Smooth muscle cell (in vitro differentiated cells): ENCODE data around the gene SUPT4H1. TPM values are rescaled to one million over a fixed set of nuclear protein-coding genes. Genes with fewer than 3 reads are reported as not detected.
A peak's percentile ranks its signal among the peaks of the same experiment; 100 is the strongest.

Experiments used
- DNase-seq: peaks from one replicate; lab custom pipeline; 2025; ENCODE audit not compliant: unreplicated experiment; lab: John Stamatoyannopoulos, UW
- H2AFZ ChIP-seq: fragments of 200-600 bp; sonication (generic); 2 replicates; pipeline ENCODE4 v1.6.0; 2016; ENCODE audit warnings: antibody characterized with exemption, low read depth, mild to moderate bottlenecking
- H3F3A ChIP-seq: fragments of 200-600 bp; sonication (generic); 2 replicates; pipeline ENCODE4 v1.6.0; 2017; ENCODE audit warnings: antibody characterized with exemption, low read depth
- H3K27ac ChIP-seq: fragments of 200-600 bp; sonication (generic); 2 replicates; pipeline ENCODE4 v1.5.1; 2016; ENCODE audit warnings: low read depth, mild to moderate bottlenecking
- H3K27me3 ChIP-seq: fragments of 200-600 bp; sonication (generic); 2 replicates; pipeline ENCODE4 v1.6.1; 2016; ENCODE audit warnings: low read depth, mild to moderate bottlenecking
- H3K36me3 ChIP-seq: fragments of 200-600 bp; sonication (generic); 2 replicates; pipeline ENCODE4 v1.5.1; 2016; ENCODE audit warnings: low read depth
- H3K4me1 ChIP-seq: fragments of 200-600 bp; sonication (generic); 2 replicates; pipeline ENCODE4 v1.5.1; 2016; ENCODE audit warnings: low read depth
- H3K4me2 ChIP-seq: fragments of 200-600 bp; sonication (generic); 2 replicates; pipeline ENCODE4 v1.6.0; 2016; ENCODE audit warnings: mild to moderate bottlenecking
- H3K4me3 ChIP-seq: fragments of 200-600 bp; sonication (generic); 2 replicates; pipeline ENCODE4 v1.5.1; 2016; ENCODE audit warnings: mild to moderate bottlenecking
- H3K79me2 ChIP-seq: fragments of 200-600 bp; sonication (generic); 2 replicates; pipeline ENCODE4 v1.6.0; 2016; ENCODE audit warnings: low read depth, mild to moderate bottlenecking
- H3K9ac ChIP-seq: fragments of 200-600 bp; sonication (generic); 2 replicates; pipeline ENCODE4 v1.6.0; 2016; ENCODE audit warnings: low read depth
- H3K9me3 ChIP-seq: fragments of 200-600 bp; sonication (generic); replicated peaks from 2 replicates; pipeline ENCODE4 v1.5.1; 2016; ENCODE audit warnings: low read depth
- H4K20me1 ChIP-seq: fragments of 200-600 bp; sonication (generic); 2 replicates; pipeline ENCODE4 v1.6.0; 2016; ENCODE audit warnings: low read depth
- WGBS: methylation state at CpG from one replicate; pipeline ENCODE4 v1.1.7; 2016; ENCODE audit warnings: low lambda C conversion rate; 5-methylcytosine and 5-hydroxymethylcytosine counted together
- polyA plus RNA-seq: library from polyadenylated mRNA; unstranded; fragments of >200 nt; fragmentation: Nextera tagmentation; extraction: Ambion mirVana; gene quantifications from 2 replicates; pipeline ENCODE4 v1.2.1, GENCODE V29; 2016
- total RNA-seq: library from RNA; depleted of rRNA; stranded (reverse); fragments of >200 nt; gene quantifications from 2 replicates; pipeline ENCODE4 v1.2.3, GENCODE V29; 2014
- TF ChIP-seq, protein P1 (sequence below): fragments of 200-600 bp; sonication (generic); IDR thresholded peaks from 2 replicates; pipeline ENCODE4 v1.5.1; 2017; ENCODE audit warnings: borderline replicate concordance, mild to moderate bottlenecking, antibody characterized with exemption; ENCODE audit not compliant: insufficient read depth, poor library complexity, severe bottlenecking

SUPT4H1 gene
- total and polyA plus RNA-seq, 2 experiments from 2014 or later: 66.1 to 107 TPM

DNA sequence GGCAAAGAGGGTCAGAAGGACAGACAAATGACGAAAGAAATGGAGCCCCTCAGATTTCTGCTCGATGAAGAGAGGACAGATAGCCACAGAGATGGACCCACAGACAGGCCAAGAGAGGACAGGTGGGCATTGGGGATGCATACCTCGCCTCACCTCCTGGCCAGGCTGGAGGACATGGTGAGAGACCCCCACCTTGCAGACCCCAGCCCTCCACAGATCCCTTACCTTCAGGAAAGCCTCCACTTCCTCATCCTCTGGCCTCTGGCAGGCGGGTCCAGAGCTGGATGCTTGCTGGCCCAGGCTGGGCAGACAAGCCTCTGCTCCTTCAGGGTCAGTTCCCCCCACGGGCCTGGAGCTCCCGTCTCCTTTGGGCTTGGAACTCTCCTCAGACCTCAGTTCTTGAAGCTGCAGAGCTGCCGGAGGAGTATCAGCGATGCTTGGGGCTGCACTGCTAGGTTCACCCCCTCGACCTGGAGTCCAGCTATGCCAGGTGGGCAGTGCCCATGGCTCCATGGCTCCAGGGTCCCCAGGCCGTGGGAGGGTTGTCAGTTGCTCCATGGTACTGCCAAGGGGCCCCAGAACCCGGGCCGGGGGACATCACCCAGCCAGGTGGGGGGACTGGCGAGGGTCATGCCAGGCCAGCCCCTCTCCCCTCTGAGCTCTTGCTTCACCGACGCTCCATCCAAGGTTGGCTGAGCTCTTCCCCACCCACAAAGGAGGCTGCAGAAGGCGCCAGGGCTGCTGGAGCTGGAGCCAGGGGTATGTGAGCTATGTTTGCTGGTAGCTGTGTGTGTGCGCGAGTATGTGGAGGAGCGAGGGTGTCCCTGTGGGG lies 24.4 kb downstream of the SUPT4H1 start:
- H3K9ac ChIP-seq: no peak overlapping the region
- peaks cover 29% of the 10 kb centered on the region for H3K4me1 ChIP-seq
- no peak overlapping the region for H3K4me3 ChIP-seq
- 92% methylated on average over 18 of the region's 19 CpGs for WGBS
- H3F3A ChIP-seq: no peaks in the 10 kb centered on the region
- H3K27me3 ChIP-seq: no peaks in the 10 kb centered on the region
- H3K79me2 ChIP-seq: no peaks in the 10 kb centered on the region
- H2AFZ ChIP-seq: no peak overlapping the region
- no peaks in the 10 kb centered on the region for H3K36me3 ChIP-seq
- H3K27ac ChIP-seq: no peak overlapping the region
- H4K20me1 ChIP-seq: no peaks in the 10 kb centered on the region
- DNase-seq: no peak
- TF ChIP-seq, protein P1, sequence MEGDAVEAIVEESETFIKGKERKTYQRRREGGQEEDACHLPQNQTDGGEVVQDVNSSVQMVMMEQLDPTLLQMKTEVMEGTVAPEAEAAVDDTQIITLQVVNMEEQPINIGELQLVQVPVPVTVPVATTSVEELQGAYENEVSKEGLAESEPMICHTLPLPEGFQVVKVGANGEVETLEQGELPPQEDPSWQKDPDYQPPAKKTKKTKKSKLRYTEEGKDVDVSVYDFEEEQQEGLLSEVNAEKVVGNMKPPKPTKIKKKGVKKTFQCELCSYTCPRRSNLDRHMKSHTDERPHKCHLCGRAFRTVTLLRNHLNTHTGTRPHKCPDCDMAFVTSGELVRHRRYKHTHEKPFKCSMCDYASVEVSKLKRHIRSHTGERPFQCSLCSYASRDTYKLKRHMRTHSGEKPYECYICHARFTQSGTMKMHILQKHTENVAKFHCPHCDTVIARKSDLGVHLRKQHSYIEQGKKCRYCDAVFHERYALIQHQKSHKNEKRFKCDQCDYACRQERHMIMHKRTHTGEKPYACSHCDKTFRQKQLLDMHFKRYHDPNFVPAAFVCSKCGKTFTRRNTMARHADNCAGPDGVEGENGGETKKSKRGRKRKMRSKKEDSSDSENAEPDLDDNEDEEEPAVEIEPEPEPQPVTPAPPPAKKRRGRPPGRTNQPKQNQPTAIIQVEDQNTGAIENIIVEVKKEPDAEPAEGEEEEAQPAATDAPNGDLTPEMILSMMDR: no peak
- H3K9me3 ChIP-seq: no peaks in the 10 kb centered on the region
- H3K4me2 ChIP-seq: peak overlapping the region; percentile 33

DNA sequence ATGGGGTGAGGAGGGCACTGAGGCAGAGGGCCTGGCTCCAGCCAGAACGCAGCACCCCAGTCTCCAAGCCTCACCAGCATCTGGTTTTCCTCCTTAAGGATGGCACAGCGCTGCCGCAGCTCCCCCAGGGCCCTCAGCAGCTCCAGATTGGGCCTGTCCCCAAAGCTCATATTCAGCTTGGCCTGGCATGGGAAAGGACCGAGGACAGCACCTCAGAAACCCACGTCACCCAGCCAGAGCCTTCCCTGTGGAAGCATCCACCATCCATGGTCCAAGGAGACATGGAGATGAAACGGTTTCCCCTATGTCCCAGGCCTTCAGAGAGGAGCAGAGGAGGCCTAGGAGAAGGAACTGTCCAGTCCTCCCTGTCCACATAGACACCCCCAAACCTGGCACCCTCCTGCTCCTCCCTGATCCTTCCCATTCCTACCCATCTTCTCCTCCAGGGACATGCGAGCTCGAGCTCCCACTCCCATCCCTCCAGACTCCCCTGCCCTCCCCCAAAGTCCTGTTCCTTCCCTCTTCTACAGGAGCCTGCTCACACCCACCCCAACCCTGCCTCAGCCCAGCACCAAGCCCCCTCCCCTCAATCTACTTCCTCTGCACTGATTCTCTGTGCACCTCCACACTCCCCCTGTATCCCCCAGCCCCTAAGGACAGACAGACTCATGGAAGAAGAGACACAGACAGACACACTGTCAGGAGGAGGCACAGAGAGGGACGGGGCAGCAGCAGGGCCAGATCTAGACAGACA lies 25.2 kb downstream of the SUPT4H1 start:
- Histone ChIP-seq H3K27me3 (no peaks in the 10 kb centered on the region), H3K4me3 (no peak overlapping the region), H3K79me2 (no peaks in the 10 kb centered on the region), H2AFZ (no peak overlapping the region), H3K9me3 (no peaks in the 10 kb centered on the region), H3K27ac (no peak overlapping the region), H4K20me1 (no peaks in the 10 kb centered on the region), H3K4me2 (no peak overlapping the region), H3K36me3 (no peaks in the 10 kb centered on the region), H3F3A (no peaks in the 10 kb centered on the region), H3K9ac (no peak overlapping the region), H3K4me1 (peaks cover 29% of the 10 kb centered on the region)
- TF ChIP-seq, protein P1: no peak
- no peak for DNase-seq
- WGBS: 94% methylated on average over 9 of the region's 9 CpGs

DNA sequence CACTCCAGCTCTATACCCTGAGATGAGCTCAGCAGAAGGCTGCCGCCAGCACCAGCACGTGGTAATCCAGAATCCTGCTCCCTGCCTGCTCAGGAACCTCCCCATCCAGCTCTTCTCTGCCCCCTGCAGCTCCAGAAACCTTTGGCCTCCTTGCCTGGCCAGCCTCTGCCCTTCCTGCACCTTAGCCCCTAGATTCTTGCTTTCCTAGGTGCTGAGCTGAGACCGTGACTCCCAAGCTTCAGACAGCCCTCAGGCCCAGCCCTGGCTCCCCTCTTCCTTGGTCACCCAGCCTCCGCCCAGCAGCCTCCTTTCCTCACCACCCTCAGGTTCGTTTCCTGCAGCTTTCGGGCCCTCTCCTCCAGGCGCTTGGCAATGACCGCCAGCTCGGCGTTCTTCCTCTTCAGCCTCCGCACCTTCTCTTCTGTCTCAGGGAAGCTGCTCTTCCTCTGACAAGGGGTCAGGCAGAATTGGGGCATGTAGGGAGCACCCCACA lies 26.0 kb downstream of the SUPT4H1 start:
- Histone ChIP-seq H3K9ac (no peak overlapping the region), H3K9me3 (no peaks in the 10 kb centered on the region), H3K27ac (no peak overlapping the region), H3K4me3 (no peak overlapping the region), H3K4me1 (peaks cover 29% of the 10 kb centered on the region), H3K79me2 (no peaks in the 10 kb centered on the region), H4K20me1 (no peaks in the 10 kb centered on the region), H2AFZ (no peak overlapping the region), H3K36me3 (no peaks in the 10 kb centered on the region), H3F3A (no peaks in the 10 kb centered on the region), H3K4me2 (no peak overlapping the region), H3K27me3 (no peaks in the 10 kb centered on the region)
- TF ChIP-seq, protein P1: no peak
- DNase-seq: no peak
- 82% methylated on average over 11 of the region's 11 CpGs for WGBS
